Measurements from ENCODE around the gene VCX3A. TPM values are rescaled to one million over a fixed set of nuclear protein-coding genes. Genes with fewer than 3 reads are reported as not detected.

The VCX3A gene
- total and polyA plus RNA-seq, 4 donors: 0.08 to 0.16 TPM; not detected in 2

GRCh38 chrX:6498324-6498723 lies 36.6 kb downstream of the VCX3A start:
- Histone ChIP-seq H3K4me3 (no peak overlapping the region), H3K9me3 (ENCODE audit: control insufficient read depth in 4 of 4, insufficient read depth in 3 of 4, low read length in 3 of 4) (no peaks in the 10 kb centered on the region), H3K27me3 (ENCODE audit: control insufficient read depth in 3 of 3, insufficient read depth in 3 of 3, low read length in 2 of 3) (no peaks in the 10 kb centered on the region), H3K4me1 (ENCODE audit: control insufficient read depth in 5 of 5, insufficient read depth in 5 of 5, low read length in 5 of 5) (no peaks in the 10 kb centered on the region), H3K27ac (ENCODE audit: low read depth in 1 of 2, low read length in 1 of 2) (no peak overlapping the region), H3K36me3 (ENCODE audit: control insufficient read depth in 4 of 4, insufficient read depth in 4 of 4, low read length in 4 of 4) (no peaks in the 10 kb centered on the region), H3K9ac (ENCODE audit: insufficient read depth in 1 of 2, low read length in 2 of 2) (no peak overlapping the region)
- TF ChIP-seq CTCF (IDR thresholded peaks at IDR 0.05; ENCODE audit: control extremely low read depth, extremely low read depth): no peak
- DNase-seq (no peak), ATAC-seq (ENCODE audit: insufficient read depth, low FRiP score) (no peak)
- WGBS, 2 donors: 86 to 88% methylated on average over 2 of the region's 2 CpGs

Data from lung (tissue), 12 donors.